HepG2 (cell line): ENCODE measurements around the gene RAI14. TPM values are rescaled to one million over a fixed set of nuclear protein-coding genes. Genes with fewer than 3 reads are reported as not detected.

Experiments used
- ATAC-seq: fragments of 200-7000 bp; cut with Tn5 transposase; 3 replicates; pipeline ENCODE4 v1.9.1; 2020; ENCODE audit warnings: mild to moderate bottlenecking, moderate library complexity
- BruUV-seq: library from RNA; stranded (reverse); fragments of 400-500 nt; replicated peaks from 2 replicates; lab custom pipeline; 2021; lab: Mats Ljungman, UMichigan
- CTCF ChIA-PET: fragments of 300-600 bp; formaldehyde crosslinking; extraction: SDS; loops from one replicate; lab custom pipeline; 2021; ENCODE audit warnings: low total read pairs, inconsistent platforms, low intra/inter-chr PET ratio; lab: Yijun Ruan, JAX
- POLR2A ChIA-PET: fragments of 350-600 bp; sonication (Branson Sonifier 250); formaldehyde crosslinking; loops from one replicate; lab custom pipeline; 2020; ENCODE audit warnings: antibody characterized with exemption, inconsistent platforms; lab: Yijun Ruan, JAX
- DNase-seq: peaks from one replicate; pipeline ENCODE4 v3.0.0-alpha.2; 2015; ENCODE audit warnings: low spot score
- FAIRE-seq: peaks from 3 replicates; lab custom pipeline; 2011; peaks lifted over from hg19 to GRCh38; lab: Jason Lieb, UNC
- H2AFZ ChIP-seq: one replicate; pipeline ENCODE4 v1.6.1; 2011; ENCODE audit warnings: low read length, inconsistent platforms
- H3K27ac ChIP-seq: fragments of 300-600 bp; 3 replicates; pipeline ENCODE4 v1.8.0; 2011; ENCODE audit warnings: mixed run types, mild to moderate bottlenecking, mixed read lengths, low read length, inconsistent platforms; ENCODE audit not compliant: insufficient read depth; ENCODE audit errors: extremely low read length
- H3K27me3 ChIP-seq, 2 experiments: fragments of 200-600 bp in 1 of 2; 2 replicates in 1 of 2; 3 replicates in 1 of 2; pipeline versions ENCODE4 v1.6.0 to v1.8.0; 2011; ENCODE audit warnings: low read length in 2 of 2, mild to moderate bottlenecking in 2 of 2, moderate library complexity in 2 of 2, inconsistent platforms in 1 of 2; ENCODE audit not compliant: insufficient read depth in 2 of 2, control insufficient read depth in 1 of 2
- H3K36me3 ChIP-seq, 2 experiments: fragments of 200-600 bp in 1 of 2; replicated peaks in 1 of 2; 2 replicates in 1 of 2; 3 replicates in 1 of 2; pipeline versions ENCODE4 v1.5.1 to v1.8.0; 2011; ENCODE audit warnings: low read length in 2 of 2, inconsistent platforms in 1 of 2; ENCODE audit not compliant: insufficient read depth in 2 of 2, control insufficient read depth in 1 of 2
- H3K4me1 ChIP-seq: 2 replicates; pipeline ENCODE4 v1.5.1; 2012; ENCODE audit warnings: low read length, inconsistent platforms; ENCODE audit not compliant: insufficient read depth
- H3K4me2 ChIP-seq: 2 replicates; pipeline ENCODE4 v1.6.0; 2011; ENCODE audit warnings: low read depth, low read length, inconsistent platforms
- H3K4me3 ChIP-seq, 3 experiments: fragments of 200-600 bp in 1 of 3; sonication (generic), shearing (Covaris generic) in 1 of 3; replicated peaks in 1 of 3; 2 replicates each; pipeline ENCODE4 v1.5.1; 2011 to 2016; ENCODE audit warnings: low read length in 3 of 3, inconsistent platforms in 2 of 3, low read depth in 2 of 3, mild to moderate bottlenecking in 2 of 3, control low read depth in 1 of 3, mixed read lengths in 1 of 3; ENCODE audit not compliant: insufficient read depth in 1 of 3
- H3K79me2 ChIP-seq: one replicate; pipeline ENCODE4 v1.6.1; 2011; ENCODE audit warnings: low read length, inconsistent platforms; ENCODE audit not compliant: insufficient read depth
- H3K9ac ChIP-seq: 2 replicates; pipeline ENCODE4 v1.6.0; 2011; ENCODE audit warnings: mild to moderate bottlenecking, low read depth, low read length, inconsistent platforms; ENCODE audit not compliant: insufficient read depth
- H3K9me3 ChIP-seq: 2 replicates; pipeline ENCODE4 v1.5.1; 2012; ENCODE audit warnings: mild to moderate bottlenecking, low read length
- H4K20me1 ChIP-seq: 2 replicates; pipeline ENCODE4 v1.6.0; 2011; ENCODE audit warnings: inconsistent platforms, mild to moderate bottlenecking, low read length, moderate library complexity; ENCODE audit not compliant: insufficient read depth
- FOXK2 ChIP-seq: fragments of 450-650 bp; IDR thresholded peaks from 2 replicates; pipeline ENCODE4 v1.6.1; 2016
- NR0B2 ChIP-seq: sonication (generic); formaldehyde crosslinking; IDR thresholded peaks from 2 replicates; pipeline ENCODE4 v1.4.0; 2020; ENCODE audit warnings: mild to moderate bottlenecking, missing genetic modification reagents
- RORA ChIP-seq: sonication (generic); formaldehyde crosslinking; IDR thresholded peaks from 2 replicates; pipeline ENCODE4 v1.5.0; 2020; ENCODE audit warnings: mild to moderate bottlenecking, missing genetic modification reagents, moderate library complexity
- SRSF4 ChIP-seq: fragments of 200-400 bp; formaldehyde crosslinking; IDR thresholded peaks from one replicate; pipeline ENCODE4 v1.6.1; 2018; ENCODE audit warnings: mild to moderate bottlenecking, low read depth, low read length, moderate library complexity; ENCODE audit not compliant: poor library complexity, severe bottlenecking
- SRSF9 ChIP-seq: fragments of 200-400 bp; formaldehyde crosslinking; IDR thresholded peaks from 2 replicates; pipeline ENCODE4 v1.6.1; 2018; ENCODE audit warnings: borderline replicate concordance, mild to moderate bottlenecking, low read depth, low read length; ENCODE audit not compliant: insufficient read depth, poor library complexity, severe bottlenecking
- ZBTB4 ChIP-seq: sonication (generic); formaldehyde crosslinking; IDR thresholded peaks from 2 replicates; pipeline ENCODE4 v1.4.0; 2020; ENCODE audit warnings: missing genetic modification reagents, mild to moderate bottlenecking, borderline replicate concordance
- ZC3H4 ChIP-seq: sonication (generic); formaldehyde crosslinking; IDR thresholded peaks from 2 replicates; pipeline ENCODE4 v1.4.0; 2020; ENCODE audit warnings: missing genetic modification reagents, borderline replicate concordance
- ZFP82 ChIP-seq: sonication (generic); formaldehyde crosslinking; IDR thresholded peaks from 2 replicates; pipeline ENCODE4 v1.5.1; 2020; ENCODE audit warnings: mild to moderate bottlenecking, missing genetic modification reagents, borderline replicate concordance
- ZNF264 ChIP-seq: sonication (generic); formaldehyde crosslinking; IDR thresholded peaks from 2 replicates; pipeline ENCODE4 v1.4.0; 2020; ENCODE audit warnings: missing genetic modification reagents
- ZNF333 ChIP-seq: sonication (generic); formaldehyde crosslinking; IDR thresholded peaks from 2 replicates; pipeline ENCODE4 v1.4.0; 2020; ENCODE audit warnings: mild to moderate bottlenecking, missing genetic modification reagents, borderline replicate concordance
- ZNF792 ChIP-seq: IDR thresholded peaks from 2 replicates; pipeline ENCODE4 v1.6.1; 2016
- WGBS: methylation state at CpG from one replicate; pipeline ENCODE4 v1.1.6; 2017; ENCODE audit warnings: low lambda C conversion rate; 5-methylcytosine and 5-hydroxymethylcytosine counted together
- in situ Hi-C: cut with HindIII; loops from 2 replicates; pipeline ENCODE4 v1.10.0; 2017; ENCODE audit warnings: low pct_unique_long_range_greater_than_20kb; ENCODE audit not compliant: extremely low pct_ligation_motif_present
- intact Hi-C: fragments of 100-400 bp; cut with micrococcal nuclease; formaldehyde crosslinking; loops from one replicate; pipeline ENCODE4 v1.10.0; 2022; ENCODE audit not compliant: unreplicated experiment
- polyA plus RNA-seq, 8 experiments: library from polyadenylated mRNA; depleted of rRNA in 3 of 8; stranded (reverse) in 7 of 8; unstranded in 1 of 8; fragments of >200 nt; fragmentation: Illumina TruSeq in 4 of 8; extraction: Trizol in 4 of 8; gene quantifications; 2 replicates each; pipeline versions ENCODE4 v1.2.1 to v1.2.3, GENCODE V29; 2011 to 2016; ENCODE audit warnings: low read depth in 4 of 8, missing spikeins in 1 of 8, mixed read lengths in 1 of 8; ENCODE audit not compliant: insufficient read depth in 1 of 8
- total RNA-seq, 5 experiments: library from RNA; depleted of rRNA; stranded (reverse); fragments of >200 nt; fragmentation: Illumina TruSeq; extraction: Trizol; gene quantifications; 2 replicates each; pipeline ENCODE4 v1.2.3, GENCODE V29; 2016; ENCODE audit warnings: low read depth in 1 of 5

Gene RAI14
- total and polyA plus RNA-seq, 2 of the 13 experiments (the other 11 are each of a cell fraction or from before 2014, with no cell fraction given) = 12.6 to 18.2 TPM

DNA sequence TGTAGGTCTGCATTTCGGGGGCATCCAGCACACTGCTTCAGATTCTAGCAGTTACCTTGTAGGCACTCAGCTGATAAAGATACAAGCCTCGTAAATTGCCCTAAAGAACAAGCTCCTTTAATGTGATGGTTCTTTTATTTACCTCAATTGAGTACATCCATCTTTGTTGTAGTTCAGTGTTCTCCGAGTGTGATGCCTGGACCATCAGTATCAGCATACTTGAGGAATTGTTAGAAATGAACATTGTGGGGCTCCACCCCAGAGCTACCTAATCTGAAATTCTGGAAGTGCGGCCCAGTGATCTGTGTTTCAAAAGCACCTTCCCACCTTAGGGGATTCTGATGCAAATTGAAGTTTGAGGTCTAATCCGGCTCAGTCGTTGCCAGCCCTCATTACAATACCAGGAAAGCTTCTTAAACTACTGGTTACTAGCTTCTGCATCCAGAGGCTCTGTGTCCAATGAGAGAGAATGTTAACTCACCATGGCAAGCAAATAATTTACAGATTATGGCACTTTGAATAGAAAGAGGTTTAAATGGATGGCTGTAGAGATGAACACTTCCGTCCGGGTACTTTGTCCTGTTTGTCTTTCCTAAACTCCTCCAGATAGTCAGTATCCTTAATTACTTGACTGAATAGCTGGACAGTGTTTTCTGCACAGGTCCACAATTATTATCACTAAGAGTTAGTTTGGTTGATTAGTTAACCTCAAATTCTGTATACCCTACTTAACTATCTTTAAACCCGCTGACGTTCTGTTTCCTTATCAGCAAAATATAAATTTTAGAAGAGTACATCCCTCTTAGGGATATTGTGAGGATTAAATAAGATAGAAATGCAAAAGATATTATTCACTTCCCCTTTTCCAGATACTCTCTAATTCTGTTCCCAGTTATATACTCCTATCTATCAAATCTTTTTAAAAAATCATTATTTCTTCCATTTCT is 47.9 kb downstream of the RAI14 start:
- CTCF ChIA-PET = no interaction called here

More for the DNA sequence above, 47.9 kb downstream of the RAI14 start:
- no TSS peak for BruUV-seq
- in situ Hi-C loops = no loop called here
- FAIRE-seq (no peak), ATAC-seq (no peak), DNase-seq (no peak)
- TF ChIP-seq SRSF4 = no peak
- no peak for TF ChIP-seq ZNF792
- no peak for TF ChIP-seq ZFP82 (CRISPR knock-in tag)
- TF ChIP-seq ZNF264 (CRISPR knock-in tag) = no peak
- no peak for TF ChIP-seq ZBTB4
- no peak for TF ChIP-seq SRSF9
- TF ChIP-seq ZC3H4 (CRISPR knock-in tag) = no peak
- TF ChIP-seq NR0B2 (CRISPR knock-in tag) = no peak
- TF ChIP-seq ZNF333 (CRISPR knock-in tag) = no peak
- no peak for TF ChIP-seq FOXK2
- TF ChIP-seq RORA = no peak
- intact Hi-C loops = no loop called here
- no peaks in the 10 kb centered on the region for H3K36me3 ChIP-seq
- 90% methylated on average over 9 of the region's 10 CpGs for WGBS
- H3K27ac ChIP-seq = no peak overlapping the region
- POLR2A ChIA-PET = no interaction called here
- H3K9me3 ChIP-seq = no peaks in the 10 kb centered on the region
- no peak overlapping the region for H3K9ac ChIP-seq
- H3K4me3 ChIP-seq = no peak overlapping the region
- H3K4me2 ChIP-seq = no peak overlapping the region
- H2AFZ ChIP-seq = no peak overlapping the region
- H3K27me3 ChIP-seq = no peaks in the 10 kb centered on the region
- peaks cover 11% of the 10 kb centered on the region for H3K4me1 ChIP-seq
- H3K79me2 ChIP-seq = no peaks in the 10 kb centered on the region
- no peaks in the 10 kb centered on the region for H4K20me1 ChIP-seq
